Natural killer cell (primary cell): Measurements from ENCODE around the gene TTC7B. TPM values are rescaled to one million over a fixed set of nuclear protein-coding genes. Genes with fewer than 3 reads are reported as not detected.

ENCODE experiments used
- ATAC-seq, 3 donors: fragments of 150-1000 bp in 2 of 3; fragments of 200-7000 bp in 1 of 3; cut with Tn5 transposase; 1 replicate in 1 of 3; 2 replicates in 2 of 3; pipeline ENCODE4 v1.10.0; 2021; ENCODE audit warnings: mild to moderate bottlenecking in 2 of 3, moderate library complexity in 2 of 3
- DNase-seq, 2 donors: peaks; one replicate each; pipeline versions ENCODE4 v3.0.0 to v3.0.0-alpha.2; 2013 to 2021; ENCODE audit warnings: mixed read lengths in 1 of 2
- H3K27ac ChIP-seq: one replicate; pipeline ENCODE4 v1.5.1; 2013; ENCODE audit warnings: mild to moderate bottlenecking, low read length
- H3K27me3 ChIP-seq: one replicate; pipeline ENCODE4 v1.6.1; 2013; ENCODE audit warnings: low read length; ENCODE audit not compliant: control insufficient read depth, insufficient read depth
- H3K36me3 ChIP-seq: one replicate; pipeline ENCODE4 v1.6.1; 2013; ENCODE audit warnings: low read length; ENCODE audit not compliant: control insufficient read depth, insufficient read depth
- H3K4me1 ChIP-seq: one replicate; pipeline ENCODE4 v1.6.1; 2013; ENCODE audit warnings: low read length; ENCODE audit not compliant: control insufficient read depth, insufficient read depth
- H3K4me3 ChIP-seq: one replicate; pipeline ENCODE4 v1.5.1; 2013; ENCODE audit warnings: low read length
- H3K9me3 ChIP-seq: one replicate; pipeline ENCODE4 v1.6.1; 2013; ENCODE audit warnings: low read length; ENCODE audit not compliant: control insufficient read depth, insufficient read depth
- H3K27ac Mint-ChIP-seq, 2 donors: one replicate each; pipeline ENCODE4 v1.8.0; 2022; ENCODE audit warnings: mild to moderate bottlenecking in 2 of 2, mixed read lengths in 2 of 2, moderate library complexity in 1 of 2
- H3K27me3 Mint-ChIP-seq, 2 donors: one replicate each; pipeline ENCODE4 v1.8.0; 2022; ENCODE audit warnings: low read depth in 2 of 2, mixed read lengths in 2 of 2
- H3K36me3 Mint-ChIP-seq: one replicate; pipeline ENCODE4 v1.8.0; 2022; ENCODE audit warnings: mixed read lengths
- H3K4me1 Mint-ChIP-seq, 2 donors: one replicate each; pipeline ENCODE4 v1.8.0; 2022; ENCODE audit warnings: mixed read lengths in 2 of 2
- H3K4me3 Mint-ChIP-seq: one replicate; pipeline ENCODE4 v1.8.0; 2022; ENCODE audit warnings: mild to moderate bottlenecking, moderate library complexity, mixed read lengths
- H3K9me3 Mint-ChIP-seq, 2 donors: one replicate each; pipeline ENCODE4 v1.8.0; 2022; ENCODE audit warnings: mixed read lengths in 2 of 2
- WGBS: methylation state at CpG from one replicate; pipeline ENCODE4 v1.1.7; 2013; ENCODE audit warnings: missing lambda C conversion rate; ENCODE audit not compliant: insufficient coverage; 5-methylcytosine and 5-hydroxymethylcytosine counted together
- intact Hi-C: fragments of 100-400 bp; cut with micrococcal nuclease; formaldehyde crosslinking; loops from one replicate; pipeline ENCODE4 v1.14.2; 2022
- total RNA-seq, 4 donors: library from RNA; stranded (reverse); fragments of 120-200 nt in 1 of 4; gene quantifications; one replicate each; pipeline versions ENCODE4 v1.2.3 to v1.2.4, GENCODE V29; 2013 to 2022
- TF ChIP-seq, protein P1 (sequence below): fragments of 200-600 bp; IDR thresholded peaks from one replicate; pipeline ENCODE4 v1.8.0; 2022; ENCODE audit warnings: antibody characterized with exemption

The TTC7B gene
- total RNA-seq, 3 donors from 2014 or later (not counting 1 experiment from before 2014, with no cell fraction given), result 1.7 to 17.2 (median 5.9) TPM

DNA sequence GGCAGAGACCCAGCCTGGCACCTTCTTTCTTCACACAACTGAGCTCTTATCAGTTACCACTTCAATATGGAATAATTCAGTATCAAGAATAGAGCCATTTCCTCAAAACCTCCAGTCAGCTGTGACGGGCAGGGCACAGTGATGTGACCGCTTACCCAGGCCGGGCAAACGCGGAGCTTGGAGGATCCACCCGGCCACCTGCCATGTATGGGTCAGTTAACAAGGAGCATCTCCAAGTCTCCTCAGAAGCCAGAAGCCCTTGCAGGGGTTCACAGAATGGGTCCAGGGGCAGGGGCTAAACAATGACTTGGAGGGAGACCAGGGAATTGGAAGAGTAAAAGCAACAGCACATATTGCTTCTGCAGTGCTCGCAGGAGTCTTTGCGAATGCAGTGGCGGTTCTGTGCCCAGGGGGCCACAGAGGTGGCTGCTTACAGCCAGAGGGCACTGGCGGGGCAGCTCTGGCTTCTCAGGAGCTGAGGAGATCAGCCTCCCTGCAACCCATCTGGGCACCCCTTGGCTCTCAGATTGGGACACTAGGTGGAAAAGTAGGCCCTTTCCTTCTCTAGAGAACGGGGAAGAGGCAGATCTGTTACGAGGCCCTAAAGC is 257.1 kb downstream of the TTC7B start:
- no peaks in the 10 kb centered on the region for H3K36me3 Mint-ChIP-seq
- no peaks in the 10 kb centered on the region for H3K9me3 Mint-ChIP-seq
- ATAC-seq (no peak), DNase-seq (no peak)
- Histone ChIP-seq H3K27ac (no peak overlapping the region), H3K27me3 (no peaks in the 10 kb centered on the region), H3K36me3 (no peaks in the 10 kb centered on the region), H3K9me3 (no peaks in the 10 kb centered on the region), H3K4me1 (no peaks in the 10 kb centered on the region), H3K4me3 (no peak overlapping the region)
- intact Hi-C loops, result no loop called here
- no peaks in the 10 kb centered on the region for H3K4me1 Mint-ChIP-seq
- TF ChIP-seq, protein P1, sequence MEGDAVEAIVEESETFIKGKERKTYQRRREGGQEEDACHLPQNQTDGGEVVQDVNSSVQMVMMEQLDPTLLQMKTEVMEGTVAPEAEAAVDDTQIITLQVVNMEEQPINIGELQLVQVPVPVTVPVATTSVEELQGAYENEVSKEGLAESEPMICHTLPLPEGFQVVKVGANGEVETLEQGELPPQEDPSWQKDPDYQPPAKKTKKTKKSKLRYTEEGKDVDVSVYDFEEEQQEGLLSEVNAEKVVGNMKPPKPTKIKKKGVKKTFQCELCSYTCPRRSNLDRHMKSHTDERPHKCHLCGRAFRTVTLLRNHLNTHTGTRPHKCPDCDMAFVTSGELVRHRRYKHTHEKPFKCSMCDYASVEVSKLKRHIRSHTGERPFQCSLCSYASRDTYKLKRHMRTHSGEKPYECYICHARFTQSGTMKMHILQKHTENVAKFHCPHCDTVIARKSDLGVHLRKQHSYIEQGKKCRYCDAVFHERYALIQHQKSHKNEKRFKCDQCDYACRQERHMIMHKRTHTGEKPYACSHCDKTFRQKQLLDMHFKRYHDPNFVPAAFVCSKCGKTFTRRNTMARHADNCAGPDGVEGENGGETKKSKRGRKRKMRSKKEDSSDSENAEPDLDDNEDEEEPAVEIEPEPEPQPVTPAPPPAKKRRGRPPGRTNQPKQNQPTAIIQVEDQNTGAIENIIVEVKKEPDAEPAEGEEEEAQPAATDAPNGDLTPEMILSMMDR, result no peak
- H3K4me3 Mint-ChIP-seq, result no peak overlapping the region
- no peak overlapping the region for H3K27ac Mint-ChIP-seq
- 94% methylated on average over 12 of the region's 12 CpGs for WGBS
- H3K27me3 Mint-ChIP-seq, result no peaks in the 10 kb centered on the region

DNA sequence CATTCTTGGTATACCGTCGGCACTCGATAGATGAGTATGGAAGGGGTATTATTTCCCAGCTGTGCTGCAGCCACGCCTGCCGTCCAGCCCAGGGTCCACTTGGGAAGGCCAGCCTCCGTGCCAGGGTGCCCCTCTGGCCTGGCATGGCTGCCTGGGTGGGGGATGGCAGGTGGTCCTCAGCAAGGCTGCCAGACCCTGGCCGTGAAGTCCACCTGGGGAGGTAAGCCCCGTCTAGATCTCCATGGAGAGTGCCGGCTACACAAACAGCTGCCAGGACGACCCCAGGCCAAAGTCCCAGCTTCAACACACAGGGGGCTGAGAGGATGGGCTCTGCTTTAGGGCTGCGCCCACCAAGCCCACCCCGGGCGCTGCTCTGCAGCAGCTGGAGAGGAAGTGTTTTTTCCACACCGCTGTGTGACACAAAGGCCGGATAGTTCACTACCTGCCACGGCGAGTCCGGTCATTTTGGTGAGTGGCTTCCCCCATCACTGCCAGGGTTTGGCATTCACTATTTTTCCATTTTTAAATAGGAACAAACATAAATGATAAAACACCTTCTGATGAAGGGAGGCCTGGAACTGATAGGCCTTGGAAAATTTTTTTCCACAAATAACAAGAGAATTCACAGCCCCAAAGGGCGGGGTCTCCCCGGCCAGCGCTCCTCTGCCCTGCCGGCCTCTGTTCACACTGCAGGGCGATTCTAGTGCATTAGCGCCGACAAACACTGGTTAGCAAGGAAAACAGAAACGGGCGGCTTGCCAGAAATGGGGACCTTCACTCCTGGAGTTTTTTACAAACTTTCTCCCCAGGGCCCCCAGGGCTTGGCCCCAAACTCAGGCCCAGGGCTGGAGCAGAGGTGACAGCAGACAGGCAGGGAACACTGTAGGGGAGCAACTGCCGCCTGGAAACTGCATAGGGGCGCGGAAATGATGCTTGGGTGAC is 257.9 kb downstream of the TTC7B start:
- WGBS, result 88% methylated on average over 30 of the region's 30 CpGs
- no peaks in the 10 kb centered on the region for H3K9me3 ChIP-seq
- no peaks in the 10 kb centered on the region for H3K9me3 Mint-ChIP-seq
- no peak overlapping the region for H3K4me3 Mint-ChIP-seq
- no peak for DNase-seq
- H3K27me3 ChIP-seq, result no peaks in the 10 kb centered on the region
- H3K36me3 Mint-ChIP-seq, result no peaks in the 10 kb centered on the region
- no peaks in the 10 kb centered on the region for H3K27me3 Mint-ChIP-seq
- ATAC-seq, result no peak
- H3K4me1 Mint-ChIP-seq, result no peaks in the 10 kb centered on the region
- TF ChIP-seq, protein P1, result no peak
- H3K4me1 ChIP-seq, result peaks cover 2% of the 10 kb centered on the region
- H3K27ac ChIP-seq, result no peak overlapping the region
- no peak overlapping the region for H3K27ac Mint-ChIP-seq
- intact Hi-C loops, result no loop called here
- H3K4me3 ChIP-seq, result no peak overlapping the region
- H3K36me3 ChIP-seq, result no peaks in the 10 kb centered on the region

DNA sequence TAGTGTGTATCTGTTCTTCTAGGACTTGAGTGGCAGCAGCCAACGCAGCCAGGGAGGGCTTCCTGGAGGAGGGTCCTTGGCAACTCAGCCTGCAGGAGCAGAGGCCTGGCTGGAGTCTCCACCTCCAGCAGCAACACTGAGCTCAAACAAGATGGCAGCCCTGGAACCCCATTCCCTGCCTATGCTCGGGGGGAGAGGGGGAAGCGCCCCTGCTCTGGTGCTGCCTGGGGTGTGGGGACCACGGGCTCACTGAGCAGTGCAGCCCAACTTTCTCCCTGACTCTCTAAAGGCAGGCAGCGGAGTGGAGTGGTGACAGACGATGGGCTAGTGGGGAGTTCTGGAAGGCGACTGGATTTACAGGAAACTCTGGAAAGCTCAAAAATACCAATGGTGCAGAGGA is 258.7 kb downstream of the TTC7B start:
- no peaks in the 10 kb centered on the region for H3K9me3 Mint-ChIP-seq
- H3K4me1 Mint-ChIP-seq, result no peaks in the 10 kb centered on the region
- no peak for ATAC-seq
- WGBS, result 87% methylated on average over 7 of the region's 7 CpGs
- no peaks in the 10 kb centered on the region for H3K27me3 ChIP-seq
- H3K9me3 ChIP-seq, result no peaks in the 10 kb centered on the region
- TF ChIP-seq, protein P1, result no peak
- no peaks in the 10 kb centered on the region for H3K36me3 ChIP-seq
- H3K27ac ChIP-seq, result no peak overlapping the region
- no peak overlapping the region for H3K4me3 ChIP-seq
- no peaks in the 10 kb centered on the region for H3K27me3 Mint-ChIP-seq
- H3K27ac Mint-ChIP-seq, result no peak overlapping the region
- H3K4me3 Mint-ChIP-seq, result no peak overlapping the region
- H3K36me3 Mint-ChIP-seq, result no peaks in the 10 kb centered on the region
- no peak for DNase-seq
- H3K4me1 ChIP-seq, result peaks cover 3% of the 10 kb centered on the region
- intact Hi-C loops, result no loop called here
